ENCODE measurements around the gene CYTH2. TPM values are rescaled to one million over a fixed set of nuclear protein-coding genes. Genes with fewer than 3 reads are reported as not detected.
"Not testable (repeated sequence)": the region's sequence is repeated elsewhere in the genome, so short reads cannot be mapped to it uniquely, and the experiment has no call there.

CYTH2 gene
- polyA plus RNA-seq, 4 donors: 75.7 to 107 (median 90.7) TPM

- no peak for DNase-seq (ENCODE audit: low read depth in 4 of 4, low spot score in 2 of 4)
These were observed 41.5 kb downstream of the CYTH2 start for GRCh38 chr19:48510421-48511268.

- no peak for DNase-seq (ENCODE audit: low read depth in 4 of 4, low spot score in 2 of 4)
These were observed 42.2 kb downstream of the CYTH2 start for GRCh38 chr19:48511321-48511731.

GRCh38 chr19:48511800-48512503 is 42.8 kb downstream of the CYTH2 start, which contains the start of gene LMTK3:
TSS of gene LMTK3 (minus strand) at chr19:48511835. CDS start at chr19:48511576, 259 bp downstream.
- DNase-seq (ENCODE audit: low read depth in 4 of 4, low spot score in 2 of 4): no peak

GRCh38 chr19:48512504-48513288 is 43.5 kb downstream of the CYTH2 start:
- no peak for DNase-seq (ENCODE audit: low read depth in 4 of 4, low spot score in 2 of 4)

GRCh38 chr19:48513289-48514122 is 44.3 kb downstream of the CYTH2 start:
- peak in 1 of 4 donors; percentile 66 for DNase-seq (ENCODE audit: low read depth in 4 of 4, low spot score in 2 of 4)

GRCh38 chr19:48514123-48514458 is 44.9 kb downstream of the CYTH2 start:
- no peak for DNase-seq (ENCODE audit: low read depth in 4 of 4, low spot score in 2 of 4)

- DNase-seq (ENCODE audit: low read depth in 4 of 4, low spot score in 2 of 4): no peak
These were observed 47.4 kb downstream of the CYTH2 start for GRCh38 chr19:48516536-48516935.

GRCh38 chr19:48518207-48518606 is 49.0 kb downstream of the CYTH2 start:
- DNase-seq (ENCODE audit: low read depth in 4 of 4, low spot score in 2 of 4): no peak

- not testable (repeated sequence) for DNase-seq (ENCODE audit: low read depth in 4 of 4, low spot score in 2 of 4)
These were observed 50.3 kb downstream of the CYTH2 start for GRCh38 chr19:48519426-48519825.

- no peak for DNase-seq (ENCODE audit: low read depth in 4 of 4, low spot score in 2 of 4)
These were observed 51.0 kb downstream of the CYTH2 start for GRCh38 chr19:48520134-48520533.

GRCh38 chr19:48524221-48524620 is 55.1 kb downstream of the CYTH2 start:
- DNase-seq (ENCODE audit: low read depth in 4 of 4, low spot score in 2 of 4): no peak

GRCh38 chr19:48524732-48525131 is 55.6 kb downstream of the CYTH2 start:
- DNase-seq (ENCODE audit: low read depth in 4 of 4, low spot score in 2 of 4): no peak

- no peak for DNase-seq (ENCODE audit: low read depth in 4 of 4, low spot score in 2 of 4)
These were observed 60.0 kb downstream of the CYTH2 start for GRCh38 chr19:48529156-48529555.

- no peak for DNase-seq (ENCODE audit: low read depth in 4 of 4, low spot score in 2 of 4)
These were observed 61.0 kb downstream of the CYTH2 start for GRCh38 chr19:48530066-48530720.

GRCh38 chr19:48530770-48531169 is 61.6 kb downstream of the CYTH2 start:
- DNase-seq (ENCODE audit: low read depth in 4 of 4, low spot score in 2 of 4): no peak

Other genes with a start within 250 kb of the CYTH2 start
- gene CARD8, start 213.5 kb upstream of the CYTH2 start, polyA plus RNA-seq (ENCODE audit: insufficient read length in 4 of 4): 10 to 100 TPM; 45.5 to 71.5 (median 56.2) TPM
- gene ZNF114, start 199.3 kb upstream of the CYTH2 start, polyA plus RNA-seq (ENCODE audit: insufficient read length in 4 of 4): 1 to 10 TPM; 5.9 to 7.6 (median 7.1) TPM
- 10 to 100 TPM; 64.9 to 82.5 (median 74.9) TPM for gene EMP3, start 143.8 kb upstream of the CYTH2 start, polyA plus RNA-seq (ENCODE audit: insufficient read length in 4 of 4)
- gene TMEM143, start 105.4 kb upstream of the CYTH2 start, polyA plus RNA-seq (ENCODE audit: insufficient read length in 4 of 4): 10 to 100 TPM in 3 of 4 donors, 1 to 10 TPM in 1; 9.2 to 14.6 (median 12.0) TPM
- under 1 TPM; 0.33 to 0.64 (median 0.60) TPM for gene SYNGR4, start 105.0 kb upstream of the CYTH2 start, polyA plus RNA-seq (ENCODE audit: insufficient read length in 4 of 4)
- gene KDELR1, start 77.8 kb upstream of the CYTH2 start, polyA plus RNA-seq (ENCODE audit: insufficient read length in 4 of 4): 100 to 1,000 TPM; 208 to 244 (median 234) TPM
- gene GRIN2D, start 75.7 kb upstream of the CYTH2 start, polyA plus RNA-seq (ENCODE audit: insufficient read length in 4 of 4): under 1 TPM; 0.42 to 0.78 (median 0.54) TPM
- gene GRWD1, start 23.4 kb upstream of the CYTH2 start, polyA plus RNA-seq (ENCODE audit: insufficient read length in 4 of 4): 10 to 100 TPM; 22.9 to 33.0 (median 27.9) TPM
- gene KCNJ14, start 13.8 kb upstream of the CYTH2 start, polyA plus RNA-seq (ENCODE audit: insufficient read length in 4 of 4): 1 to 10 TPM in 2 of 4 donors, under 1 TPM in 2; 0.40 to 1.2 (median 0.85) TPM
- gene LMTK3, start 42.5 kb downstream of the CYTH2 start, polyA plus RNA-seq (ENCODE audit: insufficient read length in 4 of 4): 1 to 10 TPM; 1.9 to 5.0 (median 3.7) TPM
- gene SULT2B1, start 82.8 kb downstream of the CYTH2 start, polyA plus RNA-seq (ENCODE audit: insufficient read length in 4 of 4): under 1 TPM; 0.25 to 0.39 (median 0.35) TPM
- gene SPACA4, start 137.4 kb downstream of the CYTH2 start, polyA plus RNA-seq (ENCODE audit: insufficient read length in 4 of 4): under 1 TPM in 2 of 4 donors, not detected in 2; 0.11 to 0.26 TPM
- 1 to 10 TPM; 1.2 to 2.7 (median 1.4) TPM for gene FAM83E, start 145.7 kb downstream of the CYTH2 start, polyA plus RNA-seq (ENCODE audit: insufficient read length in 4 of 4)
- gene RPL18, start 149.8 kb downstream of the CYTH2 start, polyA plus RNA-seq (ENCODE audit: insufficient read length in 4 of 4): 1,000 to 10,000 TPM; 1,107 to 1,584 (median 1,279) TPM
- 10 to 100 TPM; 17.1 to 40.1 (median 29.5) TPM for gene SPHK2, start 150.1 kb downstream of the CYTH2 start, polyA plus RNA-seq (ENCODE audit: insufficient read length in 4 of 4)
- gene DBP, start 168.0 kb downstream of the CYTH2 start, polyA plus RNA-seq (ENCODE audit: insufficient read length in 4 of 4): 10 to 100 TPM; 11.3 to 15.7 (median 13.2) TPM
- gene CA11, start 176.8 kb downstream of the CYTH2 start, polyA plus RNA-seq (ENCODE audit: insufficient read length in 4 of 4): 10 to 100 TPM; 20.9 to 34.8 (median 28.6) TPM
- 1 to 10 TPM in 3 of 4 donors, under 1 TPM in 1; 0.45 to 2.1 (median 1.6) TPM for gene NTN5, start 203.6 kb downstream of the CYTH2 start, polyA plus RNA-seq (ENCODE audit: insufficient read length in 4 of 4)
- gene FUT2, start 226.6 kb downstream of the CYTH2 start, polyA plus RNA-seq (ENCODE audit: insufficient read length in 4 of 4): 1 to 10 TPM; 1.7 to 5.6 (median 3.3) TPM